ENCODE data around the gene GIT2.
"Not testable (repeated sequence)": the region's sequence is repeated elsewhere in the genome, so short reads cannot be mapped to it uniquely, and the experiment has no call there.

Gene GIT2

GRCh38 chr12:109919456-109919855 is 76.7 kb downstream of the GIT2 start:
- DNase-seq (ENCODE audit: low read depth): no peak

- DNase-seq (ENCODE audit: low read depth): no peak
These were observed 80.1 kb downstream of the GIT2 start for GRCh38 chr12:109916045-109916444.

- DNase-seq (ENCODE audit: low read depth): no peak
These were observed 80.8 kb downstream of the GIT2 start for GRCh38 chr12:109915171-109916040.

GRCh38 chr12:109914461-109914860 is 81.7 kb downstream of the GIT2 start:
- no peak for DNase-seq (ENCODE audit: low read depth)

GRCh38 chr12:109912855-109913321 is 83.3 kb downstream of the GIT2 start:
- DNase-seq (ENCODE audit: low read depth): no peak

GRCh38 chr12:109910969-109911348 is 85.2 kb downstream of the GIT2 start:
- no peak for DNase-seq (ENCODE audit: low read depth)

DNA sequence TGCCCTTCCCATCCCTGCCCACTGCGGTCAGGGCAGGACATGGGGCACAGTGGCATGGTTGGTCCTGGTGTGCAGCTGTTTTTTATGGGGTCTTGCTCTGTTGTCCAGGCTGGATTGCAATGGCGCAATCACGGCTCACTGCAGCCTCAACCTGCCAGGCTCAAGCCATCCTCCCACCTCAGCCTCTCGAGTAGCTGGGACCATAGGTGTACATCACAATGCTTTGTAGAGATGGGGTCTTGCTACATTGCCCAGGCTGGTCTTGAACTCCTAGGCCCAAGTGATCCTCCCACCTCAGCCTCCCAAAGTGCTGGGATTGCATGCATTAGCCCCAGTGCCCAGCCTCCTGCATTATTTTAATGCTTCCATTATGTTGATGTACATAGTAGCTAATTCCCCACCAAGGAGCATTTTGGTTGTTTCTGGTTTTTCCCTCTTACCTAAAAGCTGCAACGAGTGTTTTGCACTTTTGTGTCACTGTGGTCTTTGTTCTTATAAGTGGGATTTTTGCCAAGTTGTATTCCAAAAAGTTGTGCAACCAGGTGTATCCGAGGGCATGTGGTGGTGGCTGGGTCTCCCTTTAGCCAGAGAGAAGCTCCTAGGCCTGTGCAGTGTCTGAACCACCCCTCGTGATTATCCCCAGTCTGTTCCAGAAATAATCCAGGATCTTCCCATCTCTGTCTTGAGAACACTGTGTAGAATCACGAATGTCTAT is 85.8 kb downstream of the GIT2 start:
- no peak for DNase-seq (ENCODE audit: low read depth)

DNA sequence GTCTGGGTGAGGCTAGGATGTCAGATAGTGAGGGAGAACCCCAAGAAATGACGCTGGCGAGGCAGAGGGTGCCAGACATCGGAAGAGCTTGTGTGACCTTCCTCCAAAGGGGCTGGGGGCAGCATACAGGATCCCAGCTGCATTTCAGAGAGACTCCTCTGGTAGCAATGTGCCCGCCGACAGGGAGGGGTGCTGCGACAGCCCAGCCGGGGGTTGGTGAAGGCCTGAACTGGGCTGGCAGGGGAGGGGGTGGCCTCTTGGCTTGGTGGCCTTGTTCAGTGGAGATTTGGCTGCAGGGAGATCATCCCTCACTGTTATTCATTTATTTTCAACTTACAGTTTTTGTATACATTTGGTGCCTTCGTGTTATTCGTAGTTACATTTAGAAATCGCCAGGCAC is 90.9 kb downstream of the GIT2 start:
- no peak for DNase-seq (ENCODE audit: low read depth)

DNA sequence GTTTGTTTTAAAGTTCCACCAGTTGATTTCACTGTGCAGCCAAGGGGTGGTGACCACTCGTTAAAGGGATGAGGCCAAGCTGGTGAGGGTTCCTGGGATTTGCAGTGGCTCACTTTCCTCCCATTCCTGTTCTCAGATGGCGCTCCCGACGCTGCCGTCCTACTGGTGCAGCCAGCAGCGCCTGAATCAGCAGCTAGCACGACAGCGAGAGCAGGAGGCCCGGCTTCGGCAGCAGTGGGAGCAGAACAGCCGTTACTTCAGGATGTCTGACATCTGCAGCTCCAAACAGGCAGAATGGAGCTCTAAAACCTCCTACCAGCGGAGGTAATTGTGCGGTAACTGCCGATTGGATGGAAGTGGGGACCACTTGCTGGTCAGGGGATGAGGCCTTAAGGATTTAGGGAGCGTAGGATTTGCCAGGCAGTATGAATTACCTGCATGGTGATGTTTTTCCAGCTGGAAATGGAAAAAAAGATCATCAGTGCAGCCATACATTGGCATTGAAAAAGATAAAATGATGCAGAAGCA is 93.2 kb downstream of the GIT2 start:
- DNase-seq (ENCODE audit: low read depth): no peak

GRCh38 chr12:109900752-109901580 is 95.2 kb downstream of the GIT2 start:
- no peak for DNase-seq (ENCODE audit: low read depth)

DNA sequence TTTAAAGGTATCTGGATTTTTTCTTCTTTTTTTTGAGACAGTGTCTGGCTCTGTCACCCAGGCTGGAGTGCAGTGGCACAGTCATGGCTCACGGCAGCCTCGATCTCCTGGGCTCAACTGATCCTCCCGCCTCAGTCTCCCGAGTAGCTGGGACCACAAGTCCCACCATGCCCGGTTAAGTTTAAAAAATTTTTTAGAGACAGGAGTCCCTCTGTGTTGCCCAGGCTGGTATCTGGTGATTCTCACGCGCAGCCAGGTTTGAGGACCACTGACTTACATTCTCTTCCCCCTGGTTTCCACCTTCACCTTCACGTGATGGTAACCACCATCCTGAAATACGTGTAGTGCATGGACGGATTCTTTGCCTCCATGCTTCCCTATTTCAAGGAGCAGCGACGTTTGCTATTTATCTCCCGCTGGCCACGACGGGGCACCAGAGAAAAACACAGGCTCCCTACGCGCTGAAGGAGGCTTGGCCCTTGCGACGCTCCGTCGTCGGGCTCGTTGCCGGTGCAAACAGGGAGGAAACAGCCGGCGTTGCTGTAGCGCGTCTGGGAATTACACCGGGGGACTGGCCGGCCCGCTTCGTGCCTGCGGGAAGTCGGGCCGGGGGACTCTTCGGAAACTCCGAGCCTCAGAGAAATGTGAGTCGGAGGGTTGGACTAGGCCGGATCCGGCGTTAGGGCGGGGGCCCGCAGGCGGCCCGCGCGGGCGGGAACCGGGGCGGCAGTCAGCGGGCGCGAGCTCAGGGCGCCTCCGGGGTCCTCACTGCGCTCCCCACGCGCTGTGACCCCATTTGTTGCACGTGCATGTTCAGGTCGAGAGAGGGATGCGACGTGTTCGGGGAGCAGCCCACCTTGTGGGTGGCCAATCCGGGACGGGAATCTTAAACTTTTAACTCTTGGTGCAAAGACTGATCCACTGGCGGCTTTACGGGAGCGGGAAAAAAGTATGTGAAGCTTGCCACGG is 96.1 kb downstream of the GIT2 start, which contains the start of gene TCHP:
Gene TCHP, plus strand, starts transcription at position 492 of the 969 bp plus-strand sequence. CDS start 2,753 bp downstream, outside the sequence.
- DNase-seq (ENCODE audit: low read depth): peak; percentile 69

DNA sequence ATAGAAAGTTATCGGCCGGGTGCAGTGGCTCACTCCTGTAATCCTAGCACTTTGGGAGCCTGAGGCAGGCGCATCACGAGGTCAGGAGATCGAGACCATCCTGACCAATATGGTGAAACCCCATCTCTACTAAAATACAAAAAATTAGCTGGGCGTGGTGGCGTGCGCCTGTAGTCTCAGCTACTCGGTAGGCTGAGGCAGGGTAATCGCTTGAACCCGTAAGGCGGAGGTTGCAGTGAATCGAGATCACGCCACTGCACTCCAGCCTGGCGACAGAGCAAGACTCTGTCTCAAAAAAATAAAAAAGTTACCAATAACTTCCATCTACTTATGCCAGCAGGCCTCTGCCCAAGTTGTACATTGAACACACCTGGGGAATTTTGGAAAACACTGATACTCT is 96.8 kb downstream of the GIT2 start:
- not testable (repeated sequence) for DNase-seq (ENCODE audit: low read depth)

DNA sequence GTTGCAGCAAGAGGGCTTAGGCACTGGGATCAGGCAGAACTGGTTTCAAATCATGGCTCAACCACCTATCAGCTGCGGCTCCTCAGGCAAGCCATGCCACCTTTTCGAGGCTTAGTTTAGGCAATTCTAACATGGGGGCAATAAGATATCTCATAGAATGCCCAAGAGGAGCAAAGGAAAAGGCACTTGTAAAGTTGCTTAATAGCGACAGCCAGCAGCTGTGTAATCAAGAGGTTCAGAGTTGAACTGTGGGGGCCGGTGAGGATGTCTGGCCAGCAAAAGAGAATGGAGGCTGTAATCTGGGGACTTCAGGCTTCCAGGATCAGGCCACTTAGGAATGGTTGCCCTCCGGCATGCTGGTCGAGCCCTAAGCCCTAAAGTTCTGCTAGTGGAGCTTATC is 99.1 kb downstream of the GIT2 start:
- DNase-seq (ENCODE audit: low read depth): no peak

GRCh38 chr12:109896188-109896587 is 100.0 kb downstream of the GIT2 start:
- no peak for DNase-seq (ENCODE audit: low read depth)

- no peak for DNase-seq (ENCODE audit: low read depth)
These were observed 101.2 kb downstream of the GIT2 start for GRCh38 chr12:109894939-109895338.

GRCh38 chr12:109893261-109893995 is 102.7 kb downstream of the GIT2 start:
- DNase-seq (ENCODE audit: low read depth): no peak

DNA sequence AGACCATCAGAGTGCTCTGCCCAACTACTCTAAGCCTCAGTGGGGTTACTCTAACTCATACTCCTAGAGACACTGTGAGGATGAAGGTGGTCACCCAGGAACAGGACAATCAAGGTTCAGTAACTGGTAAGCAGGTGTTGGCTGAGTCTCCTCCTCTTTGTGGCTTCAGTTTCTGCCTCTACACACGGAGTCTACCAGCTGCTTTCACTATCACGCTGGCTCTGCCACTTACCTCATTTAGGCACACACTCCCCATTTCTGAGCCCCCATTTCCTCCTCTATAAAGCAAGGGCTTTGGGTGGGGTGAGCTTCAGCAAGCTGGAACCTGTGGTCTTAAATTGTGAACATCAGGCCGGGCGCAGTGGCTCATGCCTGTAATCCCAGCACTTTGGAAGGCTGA is 103.4 kb downstream of the GIT2 start:
- no peak for DNase-seq (ENCODE audit: low read depth)

- no peak for DNase-seq (ENCODE audit: low read depth)
These were observed 103.9 kb downstream of the GIT2 start for GRCh38 chr12:109892165-109892715.

GRCh38 chr12:109891731-109892130 is 104.4 kb downstream of the GIT2 start:
- not testable (repeated sequence) for DNase-seq (ENCODE audit: low read depth)

Data from fibroblast of the conjunctiva (primary cell).